GM23248 (cell line): ENCODE results near the gene CIAO3. TPM values are rescaled to one million over a fixed set of nuclear protein-coding genes. Genes with fewer than 3 reads are reported as not detected.
A peak's percentile ranks its signal among the peaks of the same experiment; 100 is the strongest.

Experiments used
- DNase-seq: peaks from one replicate; pipeline ENCODE4 v3.0.0-alpha.2; 2015
- H2AFZ ChIP-seq: fragments of 200-600 bp; sonication (generic); 2 replicates; pipeline ENCODE4 v1.6.1; 2016; ENCODE audit warnings: antibody characterized with exemption
- H3F3A ChIP-seq: fragments of 200-600 bp; sonication (generic); 2 replicates; pipeline ENCODE4 v1.6.1; 2016; ENCODE audit warnings: mild to moderate bottlenecking, antibody characterized with exemption, mixed run types; ENCODE audit not compliant: insufficient read depth
- H3K27ac ChIP-seq: fragments of 200-600 bp; sonication (generic); 2 replicates; pipeline ENCODE4 v1.5.1; 2016; ENCODE audit warnings: mild to moderate bottlenecking
- H3K27me3 ChIP-seq: fragments of 200-600 bp; sonication (generic); replicated peaks from 2 replicates; pipeline ENCODE4 v1.6.1; 2016; ENCODE audit warnings: mild to moderate bottlenecking; ENCODE audit not compliant: insufficient read depth
- H3K36me3 ChIP-seq: fragments of 200-600 bp; sonication (generic); 2 replicates; pipeline ENCODE4 v1.6.1; 2016; ENCODE audit warnings: low read depth, mild to moderate bottlenecking
- H3K4me1 ChIP-seq: fragments of 200-600 bp; sonication (generic); 2 replicates; pipeline ENCODE4 v1.6.1; 2016; ENCODE audit warnings: mild to moderate bottlenecking; ENCODE audit not compliant: insufficient read depth
- H3K4me2 ChIP-seq: fragments of 200-600 bp; sonication (generic); one replicate; pipeline ENCODE4 v1.6.1; 2016; ENCODE audit warnings: mild to moderate bottlenecking; ENCODE audit not compliant: unreplicated experiment
- H3K4me3 ChIP-seq: fragments of 200-600 bp; sonication (generic); 2 replicates; pipeline ENCODE4 v1.5.1; 2016; ENCODE audit warnings: mild to moderate bottlenecking
- H3K79me2 ChIP-seq: fragments of 200-600 bp; sonication (generic); 2 replicates; pipeline ENCODE4 v1.6.1; 2016; ENCODE audit warnings: mild to moderate bottlenecking; ENCODE audit not compliant: insufficient read depth
- H3K9ac ChIP-seq: fragments of 200-600 bp; sonication (generic); 2 replicates; pipeline ENCODE4 v1.6.1; 2016; ENCODE audit warnings: mild to moderate bottlenecking
- H3K9me2 ChIP-seq: fragments of 200-600 bp; sonication (generic); 2 replicates; pipeline ENCODE4 v1.6.1; 2016; ENCODE audit warnings: mixed run types, mild to moderate bottlenecking, moderate library complexity; ENCODE audit not compliant: insufficient read depth
- H3K9me3 ChIP-seq: fragments of 200-600 bp; sonication (generic); one replicate; pipeline ENCODE4 v1.6.1; 2017; ENCODE audit warnings: low read depth
- H4K20me1 ChIP-seq: fragments of 200-600 bp; sonication (generic); 2 replicates; pipeline ENCODE4 v1.6.0; 2016; ENCODE audit not compliant: insufficient read depth
- EZH2 ChIP-seq: fragments of 200-600 bp; sonication (generic); IDR thresholded peaks from 2 replicates; pipeline ENCODE4 v1.6.1; 2018; ENCODE audit warnings: antibody characterized with exemption, mild to moderate bottlenecking; ENCODE audit not compliant: insufficient read depth, poor library complexity, severe bottlenecking
- EZH2phosphoT487 ChIP-seq: fragments of 200-600 bp; sonication (generic); IDR thresholded peaks from 2 replicates; pipeline ENCODE4 v1.6.1; 2018; ENCODE audit warnings: antibody characterized with exemption, moderate library complexity, mild to moderate bottlenecking, low read depth; ENCODE audit not compliant: insufficient read depth
- WGBS, 2 experiments: methylation state at CpG; one replicate each; pipeline ENCODE4 v1.1.6; 2015 to 2017; ENCODE audit warnings: low lambda C conversion rate in 2 of 2, low coverage in 1 of 2; ENCODE audit errors: missing lambda C conversion rate in 2 of 2; 5-methylcytosine and 5-hydroxymethylcytosine counted together
- in situ Hi-C: fragments of 300-500 bp; cut with MboI; formaldehyde crosslinking; loops from 2 replicates; pipeline ENCODE4 v1.15.0; 2020
- polyA plus RNA-seq: library from polyadenylated mRNA; unstranded; fragments of >200 nt; fragmentation: Nextera tagmentation; extraction: Ambion mirVana; gene quantifications from 2 replicates; pipeline ENCODE4 v1.2.1, GENCODE V29; 2016
- total RNA-seq: library from RNA; depleted of rRNA; stranded (reverse); fragments of >200 nt; shearing (Covaris generic); gene quantifications from 2 replicates; pipeline ENCODE4 v1.2.3, GENCODE V29; 2014

CIAO3 gene
- total and polyA plus RNA-seq, 2 experiments from 2014 or later, result 24.5 to 37.5 TPM

DNA sequence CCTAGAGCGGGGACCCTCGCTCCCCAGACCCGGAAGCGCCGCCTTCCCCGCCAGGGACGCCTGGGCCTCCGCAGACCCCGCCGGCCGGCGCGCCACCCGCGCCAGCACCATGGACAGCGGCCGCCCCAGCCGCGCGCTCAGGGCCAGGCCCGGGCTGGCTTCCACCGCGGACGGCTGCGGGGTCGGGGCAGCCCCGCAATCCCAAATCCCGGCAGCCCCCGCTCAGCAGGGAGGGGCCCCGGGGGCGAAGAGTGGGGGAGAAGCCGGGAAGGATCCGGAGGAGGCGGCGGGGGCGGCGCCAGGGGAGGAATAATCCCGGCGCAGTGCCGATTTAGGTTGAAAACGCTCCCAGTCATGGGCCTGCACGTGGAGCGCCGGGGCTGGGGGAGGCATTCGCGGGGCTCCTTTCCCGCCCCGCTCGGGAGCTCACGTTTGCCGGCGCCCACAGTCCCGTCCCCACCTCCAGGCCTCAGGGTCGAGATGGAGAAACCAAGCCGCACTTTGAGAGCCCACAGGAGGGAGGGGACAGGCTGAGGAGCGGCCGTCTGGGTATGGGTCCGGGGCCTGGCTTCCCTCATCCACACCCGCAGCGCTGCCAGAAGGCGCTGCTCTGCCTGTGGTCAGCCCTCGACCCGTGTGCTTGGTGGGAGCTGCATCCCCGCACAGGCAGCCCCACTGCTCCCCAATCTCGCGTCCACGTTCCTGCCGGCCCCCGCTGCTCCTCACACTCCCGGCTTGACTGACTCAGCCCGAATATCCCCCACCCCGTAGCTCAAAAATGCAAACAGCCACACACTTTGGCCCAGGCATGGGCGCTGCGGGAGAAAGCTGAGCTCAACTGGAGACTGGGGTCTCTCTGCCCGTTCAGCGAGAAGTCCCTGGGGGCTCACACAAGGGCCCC lies 39.9 kb downstream of the CIAO3 start:
- Histone ChIP-seq H3K4me1 (no peaks in the 10 kb centered on the region), H3K36me3 (no peaks in the 10 kb centered on the region), H3K9me3 (no peaks in the 10 kb centered on the region), H4K20me1 (no peaks in the 10 kb centered on the region), H2AFZ (no peak overlapping the region), H3F3A (no peaks in the 10 kb centered on the region), H3K9ac (no peak overlapping the region), H3K4me2 (no peak overlapping the region), H3K27ac (no peak overlapping the region), H3K4me3 (no peak overlapping the region), H3K79me2 (no peaks in the 10 kb centered on the region), H3K9me2 (no peaks in the 10 kb centered on the region), H3K27me3 (peaks cover 38% of the 10 kb centered on the region)
- no peak for TF ChIP-seq EZH2phosphoT487
- no peak for TF ChIP-seq EZH2
- peak; percentile 42 for DNase-seq
- in situ Hi-C loops, result no loop called here
- 4 to 7% methylated on average over 28 to 67 of the region's 76 CpGs for WGBS, 2 experiments

DNA sequence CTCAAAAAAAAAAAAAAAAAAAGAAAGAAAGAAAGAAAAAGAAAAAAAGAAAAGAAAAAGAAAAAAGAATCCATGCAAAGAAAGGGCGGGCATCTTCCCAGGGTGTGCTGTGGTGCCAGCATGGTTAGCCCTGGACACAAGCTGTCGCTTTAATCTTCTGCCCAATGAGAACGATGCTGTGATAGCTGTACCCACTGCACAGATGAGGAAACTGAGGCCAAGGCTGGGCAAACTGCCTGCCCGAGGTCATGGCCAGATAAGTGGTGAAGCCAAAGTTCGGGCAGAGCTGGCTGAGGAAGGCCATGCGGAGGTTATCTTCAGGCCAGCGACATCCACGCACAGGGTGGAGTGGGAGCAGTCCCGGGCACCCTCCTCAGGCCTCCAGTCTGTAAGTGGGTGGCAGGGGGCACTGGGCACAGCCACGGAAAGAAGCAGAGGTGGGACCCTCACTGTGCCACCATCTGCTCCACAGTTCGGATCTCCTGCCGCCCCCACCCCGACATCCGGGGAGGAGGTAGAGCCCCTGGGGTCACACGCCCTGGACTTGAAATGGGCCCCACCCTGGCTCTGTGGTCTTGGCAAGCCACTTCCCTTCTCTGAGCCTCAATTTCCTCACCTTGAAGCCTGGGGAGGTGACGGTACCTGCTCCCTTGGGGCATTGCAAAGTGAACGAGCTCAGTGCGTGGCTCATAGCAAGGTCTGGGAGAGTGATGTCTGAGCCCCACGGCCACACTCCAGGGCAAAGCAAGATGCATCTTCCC lies 41.7 kb downstream of the CIAO3 start:
- in situ Hi-C loops, result no loop called here
- H3K36me3 ChIP-seq, result no peaks in the 10 kb centered on the region
- H3K27ac ChIP-seq, result no peak overlapping the region
- no peaks in the 10 kb centered on the region for H3K4me1 ChIP-seq
- H3K27me3 ChIP-seq, result peaks cover 45% of the 10 kb centered on the region
- H3K4me2 ChIP-seq, result no peak overlapping the region
- 56 to 58% methylated on average over 18 to 19 of the region's 19 CpGs for WGBS, 2 experiments
- H3K9me2 ChIP-seq, result no peaks in the 10 kb centered on the region
- no peaks in the 10 kb centered on the region for H3K79me2 ChIP-seq
- no peak overlapping the region for H2AFZ ChIP-seq
- H3K4me3 ChIP-seq, result no peak overlapping the region
- H4K20me1 ChIP-seq, result no peaks in the 10 kb centered on the region
- no peak for TF ChIP-seq EZH2
- TF ChIP-seq EZH2phosphoT487, result no peak
- no peaks in the 10 kb centered on the region for H3F3A ChIP-seq
- no peaks in the 10 kb centered on the region for H3K9me3 ChIP-seq
- H3K9ac ChIP-seq, result no peak overlapping the region
- no peak for DNase-seq

DNA sequence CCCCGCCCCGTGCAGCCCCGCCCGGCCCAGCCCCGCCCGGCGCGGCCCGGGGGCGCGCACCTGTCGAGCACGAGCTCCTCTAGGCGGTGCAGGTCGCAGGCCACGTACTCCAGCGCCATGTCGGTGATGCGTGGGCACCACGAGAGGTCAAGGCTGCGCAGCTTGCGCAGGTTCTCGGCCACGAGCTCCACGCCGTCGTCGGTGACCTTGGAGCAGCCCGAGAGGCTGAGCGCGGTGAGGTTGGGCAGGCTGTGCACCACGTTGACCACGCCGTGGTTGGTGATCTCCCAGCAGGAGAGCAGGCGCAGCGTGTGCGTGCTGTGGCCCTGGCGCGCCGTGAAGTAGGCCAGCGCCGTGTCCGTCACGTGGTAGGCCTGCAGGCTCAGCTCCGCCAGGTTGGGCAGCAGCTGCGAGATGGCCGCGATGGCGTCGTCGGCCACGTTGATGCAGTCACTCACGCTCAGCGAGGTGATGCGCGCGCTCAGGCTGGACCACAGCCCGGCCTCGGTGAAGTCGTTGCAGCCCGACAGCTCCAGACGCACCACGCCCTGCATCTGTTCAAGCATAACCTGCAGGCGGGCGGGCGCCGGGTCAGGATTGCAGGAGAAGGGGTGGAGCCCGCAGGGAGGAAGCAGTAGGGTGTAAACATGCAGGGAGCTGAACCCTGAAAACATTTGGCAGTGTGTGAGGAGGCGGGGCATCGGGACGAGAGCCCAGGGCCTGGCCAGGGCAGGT lies 45.3 kb downstream of the CIAO3 start:
- Histone ChIP-seq H3K4me1 (peaks cover 1% of the 10 kb centered on the region; the same call in 1 of the 2 replicates), H3K9me3 (no peaks in the 10 kb centered on the region), H3F3A (no peaks in the 10 kb centered on the region), H3K79me2 (no peaks in the 10 kb centered on the region), H3K4me3 (no peak overlapping the region), H3K9ac (no peak overlapping the region), H3K27ac (no peak overlapping the region), H3K36me3 (no peaks in the 10 kb centered on the region), H3K27me3 (peaks cover 19% of the 10 kb centered on the region), H3K9me2 (no peaks in the 10 kb centered on the region), H3K4me2 (no peak overlapping the region), H4K20me1 (no peaks in the 10 kb centered on the region), H2AFZ (no peak overlapping the region)
- 4 to 5% methylated on average over 61 to 64 of the region's 71 CpGs for WGBS, 2 experiments
- peak; percentile 58 for DNase-seq
- in situ Hi-C loops, result no loop called here
- no peak for TF ChIP-seq EZH2phosphoT487
- no peak for TF ChIP-seq EZH2

- in situ Hi-C loops, result no loop called here
- Histone ChIP-seq H4K20me1 (no peaks in the 10 kb centered on the region), H3F3A (no peaks in the 10 kb centered on the region), H3K4me2 (no peak overlapping the region), H3K27ac (no peak overlapping the region), H3K4me1 (peaks cover 3% of the 10 kb centered on the region; the same call in 1 of the 2 replicates), H3K9me3 (no peaks in the 10 kb centered on the region), H3K9me2 (no peaks in the 10 kb centered on the region), H3K4me3 (no peak overlapping the region), H3K79me2 (no peaks in the 10 kb centered on the region), H3K9ac (no peak overlapping the region), H3K36me3 (no peaks in the 10 kb centered on the region), H3K27me3 (peaks cover 19% of the 10 kb centered on the region), H2AFZ (no peak overlapping the region)
- no peak for DNase-seq
- WGBS, 2 experiments, result 2 to 4% methylated on average over 13 to 27 of the region's 37 CpGs
- TF ChIP-seq EZH2phosphoT487, result no peak; the same call in 1 of the 2 replicates
- no peak for TF ChIP-seq EZH2
Measured at GRCh38 chr16:694863-695354, 45.9 kb downstream of the CIAO3 start.
